ENCODE measurements around the gene THTPA.
"Not testable (repeated sequence)": the region's sequence is repeated elsewhere in the genome, so short reads cannot be mapped to it uniquely, and the experiment has no call there.

THTPA gene

GRCh38 chr14:23603103-23603502, 47.0 kb downstream of the THTPA start:
- no peaks in the 10 kb centered on the region for H3K9me3 ChIP-seq (ENCODE audit: control insufficient read depth, low read length)
- no peak overlapping the region for H3K27ac ChIP-seq (ENCODE audit: insufficient read depth, low read depth, low read length, poor library complexity, severe bottlenecking)
- H3K4me1 ChIP-seq (ENCODE audit: control insufficient read depth, insufficient read depth, low read length) = no peaks in the 10 kb centered on the region
- WGBS, 2 experiments = 87 to 92% methylated on average over 2 of the region's 2 CpGs
- H3K4me3 ChIP-seq (ENCODE audit: insufficient read depth, low read depth, low read length) = no peak overlapping the region
- H3K27me3 ChIP-seq (ENCODE audit: control insufficient read depth, insufficient read depth, low read length, poor library complexity, severe bottlenecking) = no peaks in the 10 kb centered on the region
- no peaks in the 10 kb centered on the region for H3K36me3 ChIP-seq (ENCODE audit: control insufficient read depth, insufficient read depth, low read length)

- Histone ChIP-seq H3K9me3 (ENCODE audit: control insufficient read depth, low read length) (no peaks in the 10 kb centered on the region), H3K4me3 (ENCODE audit: insufficient read depth, low read depth, low read length) (no peak overlapping the region), H3K4me1 (ENCODE audit: control insufficient read depth, insufficient read depth, low read length) (no peaks in the 10 kb centered on the region), H3K27me3 (ENCODE audit: control insufficient read depth, insufficient read depth, low read length, poor library complexity, severe bottlenecking) (no peaks in the 10 kb centered on the region), H3K36me3 (ENCODE audit: control insufficient read depth, insufficient read depth, low read length) (no peaks in the 10 kb centered on the region), H3K27ac (ENCODE audit: insufficient read depth, low read depth, low read length, poor library complexity, severe bottlenecking) (no peak overlapping the region)
- WGBS, 2 experiments = 95 to 98% methylated on average over 2 of the region's 2 CpGs
Observed at GRCh38 chr14:23604148-23604547, 48.1 kb downstream of the THTPA start.

- H3K27me3 ChIP-seq (ENCODE audit: control insufficient read depth, insufficient read depth, low read length, poor library complexity, severe bottlenecking) = no peaks in the 10 kb centered on the region
- H3K36me3 ChIP-seq (ENCODE audit: control insufficient read depth, insufficient read depth, low read length) = no peaks in the 10 kb centered on the region
- WGBS, 2 experiments = 86 to 87% methylated on average over 3 of the region's 3 CpGs
- no peak overlapping the region for H3K4me3 ChIP-seq (ENCODE audit: insufficient read depth, low read depth, low read length)
- no peaks in the 10 kb centered on the region for H3K9me3 ChIP-seq (ENCODE audit: control insufficient read depth, low read length)
- no peaks in the 10 kb centered on the region for H3K4me1 ChIP-seq (ENCODE audit: control insufficient read depth, insufficient read depth, low read length)
- H3K27ac ChIP-seq (ENCODE audit: insufficient read depth, low read depth, low read length, poor library complexity, severe bottlenecking) = no peak overlapping the region
Observed at GRCh38 chr14:23604675-23605170, 48.7 kb downstream of the THTPA start.

GRCh38 chr14:23605931-23606585, 50.0 kb downstream of the THTPA start:
- no peak overlapping the region for H3K4me3 ChIP-seq (ENCODE audit: insufficient read depth, low read depth, low read length)
- no peaks in the 10 kb centered on the region for H3K36me3 ChIP-seq (ENCODE audit: control insufficient read depth, insufficient read depth, low read length)
- H3K27me3 ChIP-seq (ENCODE audit: control insufficient read depth, insufficient read depth, low read length, poor library complexity, severe bottlenecking) = no peaks in the 10 kb centered on the region
- no peaks in the 10 kb centered on the region for H3K9me3 ChIP-seq (ENCODE audit: control insufficient read depth, low read length)
- 84 to 88% methylated on average over 6 of the region's 6 CpGs for WGBS, 2 experiments
- H3K4me1 ChIP-seq (ENCODE audit: control insufficient read depth, insufficient read depth, low read length) = no peaks in the 10 kb centered on the region
- H3K27ac ChIP-seq (ENCODE audit: insufficient read depth, low read depth, low read length, poor library complexity, severe bottlenecking) = no peak overlapping the region

DNA sequence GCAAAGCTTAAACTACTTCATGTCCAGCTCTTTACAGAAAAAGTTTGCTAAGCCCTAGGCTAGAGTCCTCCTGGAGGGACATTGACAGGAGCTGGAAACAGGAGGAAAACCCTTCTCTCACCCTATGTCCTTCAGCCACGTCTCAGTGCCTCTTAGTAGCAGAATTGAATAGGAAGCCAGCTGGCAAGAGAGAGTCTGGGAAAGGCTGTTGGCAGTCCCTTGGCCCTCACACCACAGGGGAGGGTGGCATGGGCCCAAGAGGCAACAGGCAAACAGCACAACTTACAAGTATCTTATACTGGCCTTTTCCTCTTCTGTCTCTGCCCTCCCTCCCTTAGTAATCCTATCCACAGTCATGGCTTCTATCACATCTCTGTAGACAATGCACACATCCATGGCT, 52.4 kb downstream of the THTPA start:
- Histone ChIP-seq H3K36me3 (ENCODE audit: control insufficient read depth, insufficient read depth, low read length) (no peaks in the 10 kb centered on the region), H3K4me3 (ENCODE audit: insufficient read depth, low read depth, low read length) (no peak overlapping the region), H3K9me3 (ENCODE audit: control insufficient read depth, low read length) (no peaks in the 10 kb centered on the region), H3K27me3 (ENCODE audit: control insufficient read depth, insufficient read depth, low read length, poor library complexity, severe bottlenecking) (no peaks in the 10 kb centered on the region), H3K27ac (ENCODE audit: insufficient read depth, low read depth, low read length, poor library complexity, severe bottlenecking) (no peak overlapping the region), H3K4me1 (ENCODE audit: control insufficient read depth, insufficient read depth, low read length) (no peaks in the 10 kb centered on the region)
- WGBS, 2 experiments = 39 to 68% methylated on average over 1 of the region's 1 CpG

DNA sequence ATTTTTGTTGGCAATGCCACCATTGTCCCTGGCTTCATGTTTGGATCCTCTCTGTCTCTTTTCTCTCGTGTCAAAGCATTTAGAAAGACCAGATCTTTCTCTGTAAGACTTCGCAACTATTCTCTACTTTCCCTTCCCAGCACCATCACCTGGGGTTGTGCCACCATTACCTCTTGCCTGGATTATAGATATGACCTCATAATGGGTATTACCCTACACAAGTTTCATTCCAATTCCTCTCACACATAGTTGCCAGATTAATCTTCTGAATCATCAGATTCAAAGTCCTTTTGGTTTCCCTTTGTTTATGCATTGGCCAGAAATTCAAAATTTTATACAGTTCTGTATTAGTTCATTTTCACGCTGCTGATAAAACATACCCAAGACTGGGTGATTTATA, 52.9 kb downstream of the THTPA start:
- no peaks in the 10 kb centered on the region for H3K4me1 ChIP-seq (ENCODE audit: control insufficient read depth, insufficient read depth, low read length)
- H3K9me3 ChIP-seq (ENCODE audit: control insufficient read depth, low read length) = no peaks in the 10 kb centered on the region
- 90 to 91% methylated on average over 3 of the region's 3 CpGs for WGBS, 2 experiments
- H3K4me3 ChIP-seq (ENCODE audit: insufficient read depth, low read depth, low read length) = no peak overlapping the region
- no peaks in the 10 kb centered on the region for H3K27me3 ChIP-seq (ENCODE audit: control insufficient read depth, insufficient read depth, low read length, poor library complexity, severe bottlenecking)
- H3K27ac ChIP-seq (ENCODE audit: insufficient read depth, low read depth, low read length, poor library complexity, severe bottlenecking) = no peak overlapping the region
- H3K36me3 ChIP-seq (ENCODE audit: control insufficient read depth, insufficient read depth, low read length) = no peaks in the 10 kb centered on the region

DNA sequence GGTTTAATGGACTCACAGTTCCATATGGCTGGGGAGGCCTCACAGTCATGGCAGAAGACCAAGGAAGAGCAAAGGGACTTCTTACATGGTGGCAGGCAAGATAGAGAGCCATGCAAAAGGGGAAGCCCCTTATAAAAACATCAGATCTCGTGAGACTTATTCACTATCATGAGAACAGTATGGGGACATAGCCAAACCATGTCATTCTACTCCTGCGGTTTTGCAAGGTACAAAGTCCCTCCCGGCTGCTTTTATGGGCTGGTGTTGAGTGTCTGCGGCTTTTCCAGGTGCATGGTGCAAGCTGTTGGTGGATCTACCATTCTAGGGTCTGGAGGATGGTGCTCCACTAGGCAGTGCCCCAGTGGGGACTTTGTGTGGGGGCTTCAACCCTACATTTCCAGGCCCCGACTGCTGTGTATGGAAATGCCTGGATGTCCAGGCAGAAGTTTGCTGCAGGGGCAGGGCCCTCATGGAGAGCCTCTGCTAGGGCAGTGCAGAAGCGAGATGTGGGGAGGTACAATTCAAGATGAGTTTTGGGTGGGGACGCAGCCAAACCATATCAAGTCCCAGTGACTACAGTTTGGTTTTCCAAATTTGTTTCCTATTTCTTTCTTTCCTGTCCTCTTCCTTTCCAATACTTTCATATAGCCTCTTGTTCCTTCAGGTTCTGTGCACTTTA, 53.5 kb downstream of the THTPA start:
- WGBS, 2 experiments = 74 to 78% methylated on average over 6 of the region's 7 CpGs
- H3K4me3 ChIP-seq (ENCODE audit: insufficient read depth, low read depth, low read length); H3K27me3 ChIP-seq (ENCODE audit: control insufficient read depth, insufficient read depth, low read length, poor library complexity, severe bottlenecking); H3K9me3 ChIP-seq (ENCODE audit: control insufficient read depth, low read length); H3K4me1 ChIP-seq (ENCODE audit: control insufficient read depth, insufficient read depth, low read length); H3K36me3 ChIP-seq (ENCODE audit: control insufficient read depth, insufficient read depth, low read length); H3K27ac ChIP-seq (ENCODE audit: insufficient read depth, low read depth, low read length, poor library complexity, severe bottlenecking): not testable (repeated sequence)
